Mammary epithelial cell (primary cell): ENCODE measurements around the gene GYPA.

Source experiments
- CTCF ChIP-seq, 2 donors: IDR thresholded peaks in 1 of 2; conservative IDR thresholded peaks in 1 of 2; 2 replicates each; pipeline ENCODE4 v1.5.1; 2011 to 2012; ENCODE audit warnings: inconsistent platforms in 2 of 2, low read length in 2 of 2, mild to moderate bottlenecking in 2 of 2, control low read depth in 1 of 2, low read depth in 1 of 2; ENCODE audit not compliant: insufficient read depth in 1 of 2; ENCODE audit errors: extremely low read depth in 1 of 2
- EZH2 ChIP-seq: IDR thresholded peaks from 2 replicates; pipeline ENCODE4 v1.6.1; 2012; ENCODE audit warnings: low read length, inconsistent platforms, borderline replicate concordance

GRCh38 chr4:144169211-144169610 is 28.7 kb upstream of the GYPA start:
- TF ChIP-seq EZH2 = no peak
- no peak for TF ChIP-seq CTCF (conservative IDR thresholded peaks at IDR 0.05 in 1 of 2, IDR thresholded peaks at IDR 0.05 in 1 of 2; ENCODE audit: extremely low read depth in 1 of 2, insufficient read depth in 1 of 2, low read depth in 1 of 2, low read length in 2 of 2)
